Mucosa of descending colon (tissue), 3 donors: ENCODE results near the gene CLEC4G. TPM values are rescaled to one million over a fixed set of nuclear protein-coding genes. Genes with fewer than 3 reads are reported as not detected.

ENCODE experiments used
- ATAC-seq: fragments of 200-7000 bp; cut with Tn5 transposase; one replicate; pipeline ENCODE4 v1.9.1; 2020; ENCODE audit warnings: mild to moderate bottlenecking, moderate library complexity
- DNase-seq, 3 donors: peaks; one replicate each; pipeline ENCODE4 v3.0.0-alpha.2; 2020
- H3K36me3 ChIP-seq: fragments of 200-600 bp; one replicate; pipeline ENCODE4 v1.8.0; 2021; ENCODE audit warnings: low read depth, mild to moderate bottlenecking
- H3K4me1 ChIP-seq: fragments of 200-600 bp; one replicate; pipeline ENCODE4 v1.8.0; 2021; ENCODE audit warnings: low read depth, mild to moderate bottlenecking
- H3K4me3 ChIP-seq: fragments of 200-600 bp; one replicate; pipeline ENCODE4 v1.8.0; 2021; ENCODE audit warnings: mild to moderate bottlenecking
- H3K9me3 ChIP-seq: fragments of 200-600 bp; one replicate; pipeline ENCODE4 v1.8.0; 2021; ENCODE audit warnings: mild to moderate bottlenecking
- intact Hi-C, 2 donors: fragments of 100-400 bp; cut with DNase I in 1 of 2; cut with micrococcal nuclease in 1 of 2; formaldehyde crosslinking; loops; one replicate each; pipeline versions ENCODE4 v1.11.0 to v1.11.1; 2022; cut with DNase I, micrococcal nuclease
- total RNA-seq, 3 donors: library from RNA; stranded (reverse); fragmentation: NEBNext Ultra II Directional in 2 of 3; extraction: Animal tissue kit (Norgen Biotek cat#: 25700) in 2 of 3; gene quantifications; one replicate each; pipeline versions ENCODE4 v1.2.1 to v1.2.4, GENCODE V29; 2021 to 2023
- TF ChIP-seq, protein P1 (sequence below): fragments of 200-600 bp; IDR thresholded peaks from one replicate; pipeline ENCODE4 v1.8.0; 2022; ENCODE audit warnings: antibody characterized with exemption, mild to moderate bottlenecking
- donor health status: DM: no; HTN: no; CAD: no; lungs with moderate emphysema.
- donor health status: DM: no; HTN: no; CAD: no.
- donor health status: DM: no; HTN: yes; CAD: no.

The CLEC4G gene
- total RNA-seq, 3 donors from 2014 or later = 1.3 to 2.5 TPM; not detected in 1

DNA sequence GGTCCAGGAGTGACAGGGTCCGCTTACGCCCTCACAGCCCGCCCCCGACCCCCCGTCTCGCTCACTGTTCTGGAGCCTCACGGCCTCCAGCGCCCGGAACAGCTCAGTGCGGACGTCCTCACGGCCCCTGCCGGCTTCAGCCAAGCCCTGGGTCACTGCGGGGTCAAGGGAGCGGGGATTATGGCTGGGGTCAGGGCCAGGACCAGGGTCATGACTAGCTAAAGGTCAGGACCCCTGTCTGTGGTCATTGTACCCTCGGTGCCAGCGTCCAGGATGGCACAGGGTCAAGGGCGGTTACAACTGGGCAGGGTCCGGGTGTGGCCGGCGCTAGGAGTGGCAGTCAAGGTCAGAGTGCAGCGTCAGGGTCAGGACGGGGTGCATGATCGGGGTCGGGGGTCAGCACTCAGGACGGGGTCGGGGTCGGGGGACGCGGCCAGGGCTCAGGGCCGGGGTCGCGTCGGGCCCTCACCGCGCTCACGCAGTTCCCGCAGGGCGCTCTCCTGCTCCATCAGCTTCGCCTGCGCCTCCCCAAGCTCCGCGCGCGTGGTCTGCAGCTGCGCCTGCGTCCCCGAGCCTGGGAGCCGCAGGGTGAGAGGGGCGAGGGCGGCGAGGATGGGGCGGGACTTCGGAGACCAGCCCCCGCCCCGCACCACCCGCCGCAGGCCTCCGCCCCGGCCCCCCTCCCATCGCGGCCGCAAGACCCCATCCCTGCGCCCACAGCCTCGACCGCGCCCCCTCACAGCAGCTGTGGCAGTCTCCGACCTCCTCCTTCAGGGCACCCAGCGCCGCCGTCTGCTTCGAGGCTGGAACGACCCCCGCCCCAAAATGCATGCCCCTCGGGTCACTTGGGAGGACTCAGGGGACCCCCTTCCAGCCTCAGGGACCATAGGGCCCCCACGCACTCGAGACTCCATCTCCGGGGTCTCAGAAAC is 1.4 kb downstream of the CLEC4G start:
- no peaks in the 10 kb centered on the region for H3K36me3 ChIP-seq
- H3K4me3 ChIP-seq = no peak overlapping the region
- ATAC-seq (no peak), DNase-seq (no peak)
- intact Hi-C loops = no loop called here
- no peaks in the 10 kb centered on the region for H3K9me3 ChIP-seq
- TF ChIP-seq, protein P1, sequence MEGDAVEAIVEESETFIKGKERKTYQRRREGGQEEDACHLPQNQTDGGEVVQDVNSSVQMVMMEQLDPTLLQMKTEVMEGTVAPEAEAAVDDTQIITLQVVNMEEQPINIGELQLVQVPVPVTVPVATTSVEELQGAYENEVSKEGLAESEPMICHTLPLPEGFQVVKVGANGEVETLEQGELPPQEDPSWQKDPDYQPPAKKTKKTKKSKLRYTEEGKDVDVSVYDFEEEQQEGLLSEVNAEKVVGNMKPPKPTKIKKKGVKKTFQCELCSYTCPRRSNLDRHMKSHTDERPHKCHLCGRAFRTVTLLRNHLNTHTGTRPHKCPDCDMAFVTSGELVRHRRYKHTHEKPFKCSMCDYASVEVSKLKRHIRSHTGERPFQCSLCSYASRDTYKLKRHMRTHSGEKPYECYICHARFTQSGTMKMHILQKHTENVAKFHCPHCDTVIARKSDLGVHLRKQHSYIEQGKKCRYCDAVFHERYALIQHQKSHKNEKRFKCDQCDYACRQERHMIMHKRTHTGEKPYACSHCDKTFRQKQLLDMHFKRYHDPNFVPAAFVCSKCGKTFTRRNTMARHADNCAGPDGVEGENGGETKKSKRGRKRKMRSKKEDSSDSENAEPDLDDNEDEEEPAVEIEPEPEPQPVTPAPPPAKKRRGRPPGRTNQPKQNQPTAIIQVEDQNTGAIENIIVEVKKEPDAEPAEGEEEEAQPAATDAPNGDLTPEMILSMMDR = no peak
- no peaks in the 10 kb centered on the region for H3K4me1 ChIP-seq

DNA sequence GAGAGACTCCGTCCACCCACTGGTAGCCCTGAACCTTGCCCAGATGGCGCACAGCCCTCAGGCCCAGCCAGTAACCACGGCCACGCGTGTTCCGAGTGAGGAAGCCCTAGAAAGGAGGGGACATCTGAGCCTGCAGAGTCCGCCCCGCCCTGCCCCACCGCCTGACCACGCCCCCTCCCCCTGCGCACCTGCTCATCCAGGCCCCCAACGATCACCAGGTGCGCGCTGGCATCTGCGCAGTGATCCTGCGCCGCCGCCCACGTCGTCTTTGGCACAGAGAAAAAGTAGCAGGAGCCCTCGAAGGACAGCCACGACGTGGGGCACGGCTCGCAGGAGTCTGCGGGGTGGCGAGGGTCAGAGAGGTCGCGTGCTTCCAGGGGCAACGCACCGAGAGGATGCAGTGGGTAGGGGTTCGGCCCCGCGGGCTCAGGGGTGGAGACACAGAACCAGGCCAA is 2.1 kb downstream of the CLEC4G start:
- intact Hi-C loops = no loop called here
- TF ChIP-seq, protein P1 = no peak
- Histone ChIP-seq H3K4me3 (no peak overlapping the region), H3K9me3 (no peaks in the 10 kb centered on the region), H3K4me1 (no peaks in the 10 kb centered on the region), H3K36me3 (no peaks in the 10 kb centered on the region)
- ATAC-seq (peak; percentile 21), DNase-seq (no peak)

DNA sequence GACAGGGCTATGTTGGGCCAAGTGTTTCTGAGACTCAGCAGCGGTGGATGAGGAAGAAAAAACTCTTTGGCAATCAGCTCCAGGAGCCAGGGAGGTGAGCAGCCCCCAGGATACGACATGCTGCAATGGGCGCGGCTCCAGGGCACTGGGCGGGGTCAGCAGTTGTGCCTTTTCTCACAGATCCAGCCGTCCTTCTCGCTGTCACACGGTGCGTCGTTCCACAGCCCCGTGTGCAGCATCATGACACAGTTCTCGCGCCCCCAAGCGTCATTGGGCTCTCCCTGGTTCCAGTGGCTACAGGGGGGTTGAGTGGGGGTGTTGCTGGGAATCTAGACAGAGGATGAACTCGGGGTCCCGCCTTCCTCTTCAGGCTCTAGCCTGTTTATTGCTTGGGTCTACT is 2.7 kb downstream of the CLEC4G start:
- H3K4me1 ChIP-seq = no peaks in the 10 kb centered on the region
- DNase-seq (no peak), ATAC-seq (no peak)
- no peaks in the 10 kb centered on the region for H3K9me3 ChIP-seq
- TF ChIP-seq, protein P1 = no peak
- no peaks in the 10 kb centered on the region for H3K36me3 ChIP-seq
- intact Hi-C loops = no loop called here
- H3K4me3 ChIP-seq = no peak overlapping the region

DNA sequence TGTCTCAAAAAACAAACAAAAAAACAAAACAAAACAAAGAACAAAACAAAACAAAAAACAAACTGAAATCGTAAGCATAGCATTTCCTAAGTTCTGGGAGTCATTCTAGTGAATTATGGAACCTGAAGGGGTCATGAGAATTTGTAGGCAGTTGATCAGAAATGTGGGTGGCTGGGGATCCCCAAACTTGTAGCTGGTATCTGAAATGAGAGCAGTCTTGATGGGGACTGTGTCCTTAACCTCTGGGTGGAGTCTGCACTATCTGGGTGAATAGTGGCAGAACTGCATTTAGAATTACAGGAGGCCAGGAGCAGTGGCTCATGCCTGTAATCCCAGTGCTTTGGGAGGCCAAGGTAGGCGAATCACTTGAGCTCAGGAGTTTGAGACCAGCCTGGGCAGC is 6.1 kb downstream of the CLEC4G start:
- TF ChIP-seq, protein P1 = no peak
- no peak for ATAC-seq
- no peaks in the 10 kb centered on the region for H3K36me3 ChIP-seq
- intact Hi-C loops = no loop called here
- no peaks in the 10 kb centered on the region for H3K9me3 ChIP-seq
- H3K4me3 ChIP-seq = no peak overlapping the region
- no peak for DNase-seq
- no peaks in the 10 kb centered on the region for H3K4me1 ChIP-seq

DNA sequence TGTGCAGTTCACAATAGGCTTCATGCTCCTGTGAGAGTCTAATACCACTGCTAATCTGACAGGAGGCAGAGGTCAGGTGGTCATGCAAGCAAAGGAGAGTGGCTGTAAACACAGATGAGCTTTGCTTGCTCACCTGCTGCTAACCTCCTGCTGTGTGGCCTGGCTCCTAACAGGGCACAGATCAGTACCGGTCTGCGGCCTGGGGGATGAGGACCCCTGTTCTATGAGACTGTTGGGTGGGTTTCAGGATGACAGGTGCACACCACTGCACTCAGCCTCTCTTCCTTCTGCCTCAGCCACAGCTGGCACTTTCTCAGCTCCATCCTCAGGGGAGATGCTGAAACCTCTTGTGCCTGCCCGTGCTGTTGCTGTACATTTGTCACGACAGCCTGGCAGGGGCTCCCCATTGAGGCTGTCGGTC is 9.7 kb downstream of the CLEC4G start:
- intact Hi-C loops = no loop called here
- no peaks in the 10 kb centered on the region for H3K36me3 ChIP-seq
- DNase-seq = no peak
- no peak overlapping the region for H3K4me3 ChIP-seq
- TF ChIP-seq, protein P1 = no peak
- H3K4me1 ChIP-seq = no peaks in the 10 kb centered on the region
- no peak for ATAC-seq
- no peaks in the 10 kb centered on the region for H3K9me3 ChIP-seq
